ENCODE results near the gene ATRX. TPM values are rescaled to one million over a fixed set of nuclear protein-coding genes. Genes with fewer than 3 reads are reported as not detected.

Gene ATRX
- polyA plus RNA-seq, 1 of the 3 experiments (the other 2 are of a cell fraction), result 27.6 TPM

DNA sequence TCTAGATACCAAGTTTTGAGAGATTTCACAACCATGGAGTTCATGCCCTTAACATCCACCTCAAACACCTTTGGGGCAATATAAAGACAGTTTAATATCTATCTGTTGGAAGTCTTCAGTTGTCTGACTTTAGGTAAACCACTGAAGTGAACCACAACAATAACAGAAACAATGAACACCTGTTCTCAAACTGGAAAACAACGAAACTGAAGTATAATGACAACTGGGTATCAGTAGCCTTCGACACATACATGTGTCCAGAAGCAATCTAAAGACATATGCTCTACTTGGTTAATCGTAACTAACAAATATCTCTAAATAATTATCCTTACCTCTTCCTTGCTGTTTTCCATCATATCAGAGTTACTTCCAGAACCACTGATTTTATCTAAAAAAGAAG, 87.8 kb downstream of the ATRX start:
- Histone ChIP-seq H4K20me1 (ENCODE audit: insufficient read depth) (peaks cover 51% of the 10 kb centered on the region), H3K4me3 (ENCODE audit: low read depth in 2 of 2, low read length in 1 of 2) (no peak overlapping the region), H3K27me3 (ENCODE audit: insufficient read depth) (no peaks in the 10 kb centered on the region), H2AFZ (ENCODE audit: low read depth) (no peak overlapping the region), H3K79me2 (ENCODE audit: insufficient read depth) (peaks cover 64% of the 10 kb centered on the region), H3K9ac (no peak overlapping the region), H3K9me3 (no peaks in the 10 kb centered on the region), H3K27ac (ENCODE audit: low read depth in 2 of 2, low read length in 1 of 2) (no peak overlapping the region), H3K4me2 (no peak overlapping the region), H3K4me1 (ENCODE audit: control insufficient read depth in 1 of 2, insufficient read depth in 2 of 2, low read depth in 1 of 2, low read length in 1 of 2) (no peaks in the 10 kb centered on the region), H3K36me3 (replicated peaks in 1 of 2; ENCODE audit: control insufficient read depth in 1 of 2, insufficient read depth in 2 of 2, low read length in 1 of 2) (peaks cover 48 to 51% of the 10 kb centered on the region in 2 experiments), H3K9me2 (0 out of 2 replicates have a peak, but pooled peaks cover 6% of the 10 kb centered on the region), H3F3A (replicated peaks; ENCODE audit: insufficient read depth) (no peaks in the 10 kb centered on the region)
- TF ChIP-seq GABPA (IDR thresholded peaks at IDR 0.05; ENCODE audit: low read depth) (no peak), YY1 (IDR thresholded peaks at IDR 0.05; ENCODE audit: low read depth) (no peak), TCF12 (IDR thresholded peaks at IDR 0.05) (no peak), GATA2 (CRISPR knock-in tag; IDR thresholded peaks at IDR 0.05) (no peak), POLR2AphosphoS5 (IDR thresholded peaks at IDR 0.05; ENCODE audit: low read depth, low read length) (no peak), NRF1 (IDR thresholded peaks at IDR 0.05; ENCODE audit: low read depth, low read length) (no peak), MEF2A (IDR thresholded peaks at IDR 0.05; ENCODE audit: borderline replicate concordance, low read depth) (no peak), SIN3A (IDR thresholded peaks at IDR 0.05; ENCODE audit: borderline replicate concordance, low read depth, low read length) (no peak)
- TF ChIP-seq, protein P1, sequence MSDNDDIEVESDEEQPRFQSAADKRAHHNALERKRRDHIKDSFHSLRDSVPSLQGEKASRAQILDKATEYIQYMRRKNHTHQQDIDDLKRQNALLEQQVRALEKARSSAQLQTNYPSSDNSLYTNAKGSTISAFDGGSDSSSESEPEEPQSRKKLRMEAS (IDR thresholded peaks at IDR 0.05; ENCODE audit: low read depth), result no peak
- TF ChIP-seq, protein P2, sequence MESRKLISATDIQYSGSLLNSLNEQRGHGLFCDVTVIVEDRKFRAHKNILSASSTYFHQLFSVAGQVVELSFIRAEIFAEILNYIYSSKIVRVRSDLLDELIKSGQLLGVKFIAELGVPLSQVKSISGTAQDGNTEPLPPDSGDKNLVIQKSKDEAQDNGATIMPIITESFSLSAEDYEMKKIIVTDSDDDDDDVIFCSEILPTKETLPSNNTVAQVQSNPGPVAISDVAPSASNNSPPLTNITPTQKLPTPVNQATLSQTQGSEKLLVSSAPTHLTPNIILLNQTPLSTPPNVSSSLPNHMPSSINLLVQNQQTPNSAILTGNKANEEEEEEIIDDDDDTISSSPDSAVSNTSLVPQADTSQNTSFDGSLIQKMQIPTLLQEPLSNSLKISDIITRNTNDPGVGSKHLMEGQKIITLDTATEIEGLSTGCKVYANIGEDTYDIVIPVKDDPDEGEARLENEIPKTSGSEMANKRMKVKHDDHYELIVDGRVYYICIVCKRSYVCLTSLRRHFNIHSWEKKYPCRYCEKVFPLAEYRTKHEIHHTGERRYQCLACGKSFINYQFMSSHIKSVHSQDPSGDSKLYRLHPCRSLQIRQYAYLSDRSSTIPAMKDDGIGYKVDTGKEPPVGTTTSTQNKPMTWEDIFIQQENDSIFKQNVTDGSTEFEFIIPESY (IDR thresholded peaks at IDR 0.05; ENCODE audit: borderline replicate concordance, low read depth), result no peak
- TF ChIP-seq, protein P3, sequence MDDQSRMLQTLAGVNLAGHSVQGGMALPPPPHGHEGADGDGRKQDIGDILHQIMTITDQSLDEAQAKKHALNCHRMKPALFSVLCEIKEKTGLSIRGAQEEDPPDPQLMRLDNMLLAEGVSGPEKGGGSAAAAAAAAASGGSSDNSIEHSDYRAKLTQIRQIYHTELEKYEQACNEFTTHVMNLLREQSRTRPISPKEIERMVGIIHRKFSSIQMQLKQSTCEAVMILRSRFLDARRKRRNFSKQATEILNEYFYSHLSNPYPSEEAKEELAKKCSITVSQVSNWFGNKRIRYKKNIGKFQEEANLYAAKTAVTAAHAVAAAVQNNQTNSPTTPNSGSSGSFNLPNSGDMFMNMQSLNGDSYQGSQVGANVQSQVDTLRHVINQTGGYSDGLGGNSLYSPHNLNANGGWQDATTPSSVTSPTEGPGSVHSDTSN (IDR thresholded peaks at IDR 0.05), result no peak
- TF ChIP-seq, protein P4, sequence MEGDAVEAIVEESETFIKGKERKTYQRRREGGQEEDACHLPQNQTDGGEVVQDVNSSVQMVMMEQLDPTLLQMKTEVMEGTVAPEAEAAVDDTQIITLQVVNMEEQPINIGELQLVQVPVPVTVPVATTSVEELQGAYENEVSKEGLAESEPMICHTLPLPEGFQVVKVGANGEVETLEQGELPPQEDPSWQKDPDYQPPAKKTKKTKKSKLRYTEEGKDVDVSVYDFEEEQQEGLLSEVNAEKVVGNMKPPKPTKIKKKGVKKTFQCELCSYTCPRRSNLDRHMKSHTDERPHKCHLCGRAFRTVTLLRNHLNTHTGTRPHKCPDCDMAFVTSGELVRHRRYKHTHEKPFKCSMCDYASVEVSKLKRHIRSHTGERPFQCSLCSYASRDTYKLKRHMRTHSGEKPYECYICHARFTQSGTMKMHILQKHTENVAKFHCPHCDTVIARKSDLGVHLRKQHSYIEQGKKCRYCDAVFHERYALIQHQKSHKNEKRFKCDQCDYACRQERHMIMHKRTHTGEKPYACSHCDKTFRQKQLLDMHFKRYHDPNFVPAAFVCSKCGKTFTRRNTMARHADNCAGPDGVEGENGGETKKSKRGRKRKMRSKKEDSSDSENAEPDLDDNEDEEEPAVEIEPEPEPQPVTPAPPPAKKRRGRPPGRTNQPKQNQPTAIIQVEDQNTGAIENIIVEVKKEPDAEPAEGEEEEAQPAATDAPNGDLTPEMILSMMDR (IDR thresholded peaks at IDR 0.05), result no peak
- TF ChIP-seq, protein P5, sequence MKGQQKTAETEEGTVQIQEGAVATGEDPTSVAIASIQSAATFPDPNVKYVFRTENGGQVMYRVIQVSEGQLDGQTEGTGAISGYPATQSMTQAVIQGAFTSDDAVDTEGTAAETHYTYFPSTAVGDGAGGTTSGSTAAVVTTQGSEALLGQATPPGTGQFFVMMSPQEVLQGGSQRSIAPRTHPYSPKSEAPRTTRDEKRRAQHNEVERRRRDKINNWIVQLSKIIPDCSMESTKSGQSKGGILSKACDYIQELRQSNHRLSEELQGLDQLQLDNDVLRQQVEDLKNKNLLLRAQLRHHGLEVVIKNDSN (IDR thresholded peaks at IDR 0.05; ENCODE audit: borderline replicate concordance, low read depth), result no peak
- POLR2A ChIA-PET, result no interaction called here
- no peak for DNase-seq
- WGBS (ENCODE audit: low lambda C conversion rate), result 94% methylated on average over 3 of the region's 3 CpGs
- CTCF ChIA-PET, result no interaction called here

All from SK-N-SH (cell line).